GM04504 (cell line): ENCODE measurements around the gene AMFR.
"Not testable (repeated sequence)": the region's sequence is repeated elsewhere in the genome, so short reads cannot be mapped to it uniquely, and the experiment has no call there.

Experiments used
- DNase-seq: peaks from one replicate; pipeline ENCODE4 v3.0.0-alpha.2; 2012; ENCODE audit warnings: low read depth

AMFR gene

DNA sequence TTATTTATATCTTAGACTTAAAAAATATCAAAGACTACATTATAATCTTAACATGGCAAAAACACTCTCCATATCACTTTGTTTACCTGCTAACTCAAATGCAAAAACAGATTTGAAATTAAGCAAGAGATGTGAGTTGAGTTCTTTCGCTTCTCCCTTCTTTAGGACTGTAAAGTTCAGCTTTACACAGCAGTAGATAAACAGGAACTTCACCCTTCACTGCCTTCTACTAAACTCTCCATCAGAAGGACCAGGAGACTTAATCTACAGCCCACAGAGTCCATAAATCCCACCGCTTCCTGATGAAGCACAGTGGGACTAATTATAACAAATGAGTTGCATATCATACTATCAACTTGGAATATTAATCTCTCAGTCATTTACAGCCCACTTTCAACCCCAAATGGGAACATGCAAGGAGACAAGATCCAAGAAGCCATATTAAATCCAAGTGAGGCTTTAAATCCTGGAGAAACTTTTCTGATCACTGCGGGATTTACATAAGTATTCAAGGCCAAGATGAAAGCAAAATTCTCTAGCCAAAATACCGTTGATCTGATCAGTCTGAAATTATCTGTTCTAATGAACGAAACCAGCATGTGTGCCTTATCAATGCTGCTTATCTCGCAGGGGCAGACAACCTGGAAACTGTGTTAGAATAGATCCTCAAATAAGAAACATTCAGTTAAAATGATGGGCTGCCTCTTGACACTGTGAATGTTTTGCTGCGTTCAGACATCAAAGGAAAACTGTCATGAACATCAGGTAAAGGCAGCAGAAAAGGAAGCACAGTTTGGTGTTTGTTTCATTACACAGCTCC, 1.6 kb downstream of the AMFR start:
- no peak for DNase-seq

DNA sequence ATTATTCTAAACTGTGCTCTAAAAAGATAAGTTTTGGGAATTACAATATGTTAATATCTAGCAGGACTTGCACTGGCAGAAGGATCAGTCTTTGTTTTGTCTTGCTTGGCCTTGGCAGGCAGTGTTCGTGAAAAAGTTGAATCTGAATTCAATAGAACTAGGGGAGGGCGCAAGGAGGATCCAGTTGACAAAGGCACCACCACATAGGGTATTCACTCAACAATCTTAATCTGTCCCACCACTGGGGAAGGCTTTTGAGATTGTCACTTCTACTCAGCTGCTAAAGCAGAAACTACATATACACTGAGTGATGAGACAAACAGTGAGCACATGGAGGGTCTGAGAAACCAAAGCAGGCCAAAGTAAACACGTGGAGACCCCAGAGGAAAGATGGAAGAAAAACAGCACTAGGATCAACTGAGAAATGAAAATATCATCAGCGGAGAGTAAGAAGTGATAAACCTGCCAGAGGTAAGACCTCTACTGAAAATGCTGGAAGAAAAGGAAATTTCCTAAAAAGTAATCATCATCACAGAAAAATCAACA, 2.4 kb downstream of the AMFR start:
- no peak for DNase-seq

DNA sequence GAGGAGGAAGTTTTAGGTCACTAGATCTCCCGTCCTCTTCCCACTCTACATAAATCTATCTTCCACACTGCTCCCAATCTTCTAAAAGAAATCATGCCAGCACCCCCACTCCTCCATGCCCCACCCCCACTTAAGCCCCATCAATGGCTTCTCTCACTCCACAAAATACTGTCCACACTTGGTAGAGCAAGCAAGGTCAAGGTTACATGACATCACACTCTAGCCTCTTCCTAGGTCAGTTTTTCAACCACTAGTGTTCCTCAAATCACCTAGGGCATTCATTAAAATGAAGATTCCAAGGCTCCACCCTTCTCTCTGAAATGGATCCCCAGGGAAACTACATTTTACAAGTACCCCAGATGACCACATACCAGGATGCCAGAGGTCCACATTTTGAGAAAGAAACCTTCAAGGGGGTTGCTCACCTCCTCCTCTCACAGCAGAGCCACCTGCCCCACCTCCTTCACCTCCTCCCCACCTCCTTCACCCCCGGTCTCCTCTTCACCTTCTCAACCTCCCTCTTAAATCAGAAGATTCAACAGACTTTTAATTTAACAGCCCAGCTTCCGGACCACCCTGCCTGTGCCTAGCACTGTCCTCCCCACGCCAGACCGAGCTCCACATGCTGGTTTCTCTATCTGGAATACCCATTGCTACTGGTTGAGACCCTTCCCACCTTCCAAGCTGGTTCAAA, 3.2 kb downstream of the AMFR start:
- DNase-seq, result no peak

DNA sequence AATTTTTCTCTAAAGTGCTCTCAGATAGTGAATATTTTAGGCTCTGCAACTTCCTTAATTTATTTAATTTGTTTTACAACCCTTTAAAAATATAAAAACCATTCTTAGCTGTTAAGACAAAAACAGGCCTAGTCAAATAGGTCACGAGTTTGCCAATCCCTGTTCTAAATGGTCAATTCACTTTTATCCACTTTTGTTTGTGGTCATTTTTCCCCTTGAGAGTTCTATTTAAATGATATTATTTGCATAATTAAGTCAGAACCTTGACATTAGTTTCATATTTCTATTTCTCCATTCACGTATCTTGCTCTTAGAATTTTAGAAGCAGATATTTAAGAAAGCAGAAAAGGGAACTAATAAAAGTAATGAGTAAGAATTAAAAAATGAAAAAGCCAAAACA, 4.0 kb downstream of the AMFR start:
- DNase-seq, result no peak

DNA sequence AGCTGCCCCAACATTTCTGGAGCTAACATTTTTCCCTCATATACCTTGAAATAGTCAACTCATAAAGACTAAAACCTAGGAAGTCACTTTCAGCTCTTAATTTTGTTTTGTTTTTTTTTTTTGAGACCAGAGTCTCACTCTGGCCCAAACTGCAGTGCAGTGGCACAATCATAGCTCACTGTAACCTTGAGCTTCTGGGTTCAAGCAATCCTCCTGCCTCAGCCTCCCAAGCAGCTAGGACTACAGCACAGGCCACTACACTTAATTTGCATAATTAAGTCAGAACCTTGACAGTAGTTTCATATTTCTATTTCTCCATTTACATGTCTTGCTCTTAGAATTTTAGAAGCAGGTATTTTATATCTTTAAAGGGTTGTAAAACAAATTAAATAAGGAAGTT, 4.7 kb downstream of the AMFR start:
- DNase-seq, result no peak

DNA sequence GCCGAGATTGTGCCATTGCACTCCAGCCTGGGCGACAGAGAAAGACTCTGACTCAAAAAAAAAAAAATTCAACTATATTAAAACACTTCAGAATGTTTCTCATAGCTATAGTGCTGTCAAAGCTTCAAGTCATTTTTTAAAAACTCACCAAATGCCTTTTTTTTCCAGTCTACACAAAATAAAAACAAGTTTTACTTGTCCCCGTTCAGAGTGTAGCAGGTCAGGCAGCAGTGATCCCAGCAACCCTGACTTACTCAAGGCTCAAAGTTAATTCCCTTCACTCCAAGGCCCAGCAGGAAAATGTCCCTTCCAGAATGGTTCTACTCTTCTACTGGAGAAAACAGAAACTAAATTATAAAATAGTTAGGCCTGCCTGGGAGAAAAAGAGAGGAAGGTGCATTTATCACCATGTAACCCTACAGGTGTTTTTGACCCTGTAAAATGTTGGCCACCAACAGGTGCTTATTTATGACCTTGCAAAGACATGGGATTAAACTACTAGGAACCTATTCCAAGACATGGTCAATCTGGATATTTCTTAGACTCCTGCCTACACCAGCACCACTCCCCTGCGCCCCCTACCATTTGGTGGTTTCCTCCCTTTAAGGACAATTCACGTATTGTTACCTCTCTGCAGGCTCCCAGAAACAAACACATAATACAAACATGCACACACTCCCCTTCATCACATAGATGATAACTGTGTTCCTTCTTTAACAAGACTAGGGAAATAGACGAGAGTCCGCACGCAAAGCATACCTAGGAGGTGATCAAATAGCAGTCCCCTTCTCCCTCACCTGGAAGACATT, 5.4 kb downstream of the AMFR start:
- no peak for DNase-seq

DNA sequence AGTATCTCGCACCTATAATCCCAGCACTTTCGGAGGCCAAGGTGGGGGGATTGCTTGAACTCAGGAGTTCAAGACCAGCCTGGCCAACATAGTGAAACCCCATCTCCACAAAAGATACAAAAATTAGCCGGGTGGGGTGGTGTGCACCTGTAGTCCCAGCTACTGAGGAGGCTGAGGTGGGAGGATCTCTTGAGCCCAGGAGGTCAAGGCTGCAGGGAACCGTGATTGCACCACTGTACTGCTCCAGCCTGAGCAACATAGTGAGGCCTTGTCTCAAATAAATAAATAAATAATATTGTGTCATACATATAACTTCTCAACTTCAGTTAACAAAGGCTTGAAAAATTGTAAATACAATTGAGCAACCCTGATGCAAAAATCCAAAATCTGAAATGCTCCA, 8.2 kb downstream of the AMFR start:
- DNase-seq, result no peak

DNA sequence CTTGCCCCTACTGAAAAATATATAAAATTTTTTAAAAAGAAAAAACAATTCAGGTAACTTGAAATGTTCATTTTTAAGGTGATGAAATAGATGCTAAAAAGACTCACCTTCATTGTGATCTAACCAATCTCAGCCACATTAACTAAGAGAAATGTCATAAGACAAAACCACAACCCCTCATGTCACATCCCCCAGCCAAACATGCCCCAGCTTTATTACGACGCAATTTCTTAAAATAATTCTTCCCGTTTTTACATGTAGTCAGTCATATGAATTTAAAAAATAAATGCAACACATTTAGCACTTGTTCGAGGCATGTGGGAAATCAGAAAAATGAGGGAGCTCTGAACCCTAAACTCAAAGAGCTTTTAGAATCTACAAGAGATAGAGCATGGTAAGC, 9.5 kb downstream of the AMFR start:
- no peak for DNase-seq

DNA sequence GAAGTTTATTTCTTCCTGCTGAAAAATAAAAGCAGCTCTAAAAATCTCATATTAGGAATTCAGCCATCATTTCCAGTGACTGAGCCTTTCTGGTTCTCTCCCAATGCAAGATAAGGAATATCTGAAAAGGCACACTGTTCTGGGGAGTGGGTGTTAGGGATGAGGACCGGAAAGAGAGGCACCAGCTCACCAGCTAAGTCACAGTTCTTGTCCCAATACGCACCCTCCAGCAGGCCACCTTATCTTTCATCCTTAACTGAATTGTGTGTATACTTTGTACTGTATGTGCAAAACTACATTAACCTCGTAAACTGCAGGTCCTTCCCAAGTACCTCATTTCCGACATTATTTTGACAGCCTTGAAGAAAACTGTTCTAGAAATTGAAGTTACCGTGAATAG, 11.0 kb downstream of the AMFR start:
- DNase-seq, result no peak

DNA sequence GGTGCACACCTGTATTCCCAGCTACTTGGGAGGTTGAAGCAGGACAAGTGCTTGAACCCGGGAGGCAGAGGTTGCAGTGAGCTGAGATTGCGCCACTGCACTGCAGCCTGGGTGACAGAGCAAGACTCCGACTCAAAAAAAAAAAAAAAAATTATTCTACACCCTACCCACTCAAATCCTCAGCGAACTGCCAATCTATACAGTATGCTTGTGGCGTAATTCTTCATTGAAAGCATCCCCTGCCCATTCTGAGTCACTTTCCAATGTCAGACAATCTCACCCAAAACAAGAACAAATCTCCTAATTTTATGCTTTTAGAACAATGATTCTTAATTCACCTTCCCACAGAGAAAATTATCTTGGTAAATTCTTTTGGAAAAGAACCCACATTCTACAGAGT, 12.0 kb downstream of the AMFR start:
- DNase-seq, result no peak

DNA sequence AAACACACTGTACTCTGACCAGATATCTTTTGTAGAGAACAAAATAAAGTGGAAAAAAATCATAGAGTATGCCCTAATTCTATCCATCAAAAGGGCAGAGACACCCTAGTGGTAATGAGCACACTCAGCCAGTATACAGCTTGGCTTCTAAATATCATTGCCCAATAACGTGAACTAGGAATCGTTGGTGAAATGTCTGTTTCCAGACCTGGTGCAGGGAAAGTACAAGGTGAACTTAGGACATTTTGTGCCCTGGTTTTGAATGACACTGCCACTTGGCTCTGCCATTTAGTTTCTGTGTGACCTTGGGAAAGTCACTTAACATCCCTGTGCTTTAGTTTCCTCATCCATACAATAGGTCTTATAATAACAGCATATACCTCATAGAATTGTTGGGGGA, 13.7 kb downstream of the AMFR start:
- no peak for DNase-seq

DNA sequence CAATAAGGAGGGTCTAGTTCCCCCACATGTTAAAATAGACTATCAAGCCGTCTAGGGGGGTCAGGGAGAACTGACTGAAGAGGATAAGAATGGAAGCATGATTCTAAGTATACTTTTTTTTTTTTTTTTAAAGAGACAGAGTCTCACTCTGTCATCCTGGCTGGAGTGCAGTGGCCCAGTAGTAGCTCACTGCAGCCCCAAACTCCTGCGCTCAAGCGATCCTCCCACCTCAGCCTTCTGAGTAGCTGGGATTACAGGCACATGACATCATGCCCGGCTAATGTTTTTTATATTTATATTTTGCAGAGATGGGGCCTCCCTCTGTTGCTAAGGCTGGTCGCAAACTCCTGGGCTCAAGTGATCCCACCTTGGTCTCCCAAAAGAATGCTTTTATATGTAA, 14.2 kb downstream of the AMFR start:
- no peak for DNase-seq

DNA sequence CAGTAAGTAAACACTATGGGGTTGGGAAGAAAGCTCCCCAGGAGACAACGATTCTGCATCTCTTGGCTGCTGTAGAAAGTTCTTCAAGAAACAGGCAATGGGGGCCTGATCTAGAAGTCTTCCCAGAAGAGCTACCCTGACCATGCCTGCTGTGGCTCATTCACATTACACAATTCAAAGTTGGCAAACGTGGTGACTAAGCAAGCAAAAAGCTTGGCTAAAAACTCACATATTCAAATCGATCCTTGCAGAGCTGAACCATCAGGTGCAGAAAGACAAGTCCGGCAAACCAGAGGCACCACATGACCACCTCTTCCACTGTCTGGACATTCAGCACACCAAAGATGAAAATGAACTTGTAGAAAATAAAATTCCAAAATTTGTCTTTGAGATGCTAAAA, 16.1 kb downstream of the AMFR start:
- DNase-seq, result no peak

DNA sequence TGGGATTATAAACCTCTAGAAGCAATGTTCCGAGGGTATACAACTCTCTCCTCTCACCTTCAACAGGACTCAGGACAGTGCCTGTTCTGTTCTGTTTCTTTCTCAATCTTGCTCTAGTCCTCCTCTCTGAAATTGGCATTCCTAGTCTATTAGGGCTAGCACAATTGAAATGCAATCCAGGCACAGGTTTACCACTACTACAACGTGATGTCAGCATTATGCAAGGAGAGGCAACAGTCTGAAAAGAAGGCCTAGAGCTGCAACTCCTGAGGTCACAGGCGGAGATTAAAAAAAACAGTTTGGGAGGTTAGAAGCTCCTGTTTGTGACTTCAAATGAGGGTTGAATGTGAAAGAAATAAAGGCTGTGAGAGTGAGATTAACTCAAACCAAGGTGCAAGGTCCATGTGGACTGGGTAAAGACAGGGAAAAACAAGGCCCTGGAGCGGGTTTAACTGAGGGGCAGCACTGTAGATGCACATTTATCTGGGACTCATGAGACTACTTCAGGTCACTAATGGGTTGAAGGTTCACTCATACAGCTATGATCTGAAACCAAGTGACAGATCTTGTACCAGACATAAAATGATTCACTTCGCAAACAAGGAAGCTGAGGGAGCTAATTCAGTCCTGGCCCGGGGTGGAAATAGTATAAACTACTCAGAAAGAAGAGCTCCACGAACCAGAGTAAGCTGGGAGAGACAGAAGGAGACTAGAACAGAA, 16.8 kb downstream of the AMFR start:
- no peak for DNase-seq

DNA sequence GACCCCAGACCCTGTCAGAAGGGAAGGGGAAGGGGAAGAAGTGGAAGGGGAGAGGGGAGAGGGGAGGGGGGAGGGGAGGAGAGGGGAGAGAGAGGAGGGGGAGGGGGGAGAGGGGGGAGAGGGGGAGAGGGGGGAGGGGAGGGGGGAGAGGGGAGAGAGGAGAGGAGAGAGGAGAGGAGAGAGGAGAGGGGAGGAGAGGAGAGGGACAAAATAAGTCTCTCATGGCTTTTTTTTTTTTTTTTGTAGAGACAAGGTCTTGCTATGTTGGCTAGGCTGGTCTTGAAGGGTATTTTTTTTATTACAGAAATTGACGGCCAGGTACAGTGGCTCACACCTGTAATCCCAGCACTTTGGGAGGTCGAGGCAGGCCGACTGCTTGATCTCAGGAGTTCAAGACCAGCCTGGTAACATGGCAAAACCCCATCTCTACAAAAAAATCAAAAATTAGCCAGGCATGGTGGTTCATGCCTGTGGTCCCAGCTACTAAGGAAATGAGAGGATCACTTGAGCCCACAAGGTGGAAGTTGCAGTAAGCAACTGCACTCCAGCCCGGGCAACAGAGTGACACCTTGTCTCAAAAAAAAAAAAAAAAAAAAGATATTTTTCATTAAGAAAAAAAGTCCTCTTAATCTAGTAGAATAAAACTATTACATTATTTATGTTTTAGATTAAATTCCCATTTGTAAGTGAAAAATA, 19.2 kb downstream of the AMFR start:
- no peak for DNase-seq

DNA sequence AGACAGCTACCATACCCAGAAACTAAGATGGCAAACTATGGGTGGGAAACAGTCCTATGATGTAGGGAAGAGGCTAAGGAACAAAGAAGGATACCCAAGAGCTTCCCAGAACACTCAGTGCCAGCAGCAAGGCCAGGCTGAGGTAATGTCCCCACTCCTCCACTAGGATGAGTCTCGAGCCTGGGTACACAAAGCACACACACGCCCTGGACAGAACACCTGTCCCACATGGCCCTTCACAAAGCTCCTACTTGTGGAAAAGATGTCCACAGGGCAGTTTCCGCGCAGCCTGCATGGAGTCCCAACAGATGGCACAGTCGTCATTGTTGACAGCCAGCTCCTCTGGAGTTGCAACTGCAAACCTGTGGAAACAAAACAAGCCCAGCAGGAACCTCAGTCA, 23.9 kb downstream of the AMFR start:
- DNase-seq, result no peak

DNA sequence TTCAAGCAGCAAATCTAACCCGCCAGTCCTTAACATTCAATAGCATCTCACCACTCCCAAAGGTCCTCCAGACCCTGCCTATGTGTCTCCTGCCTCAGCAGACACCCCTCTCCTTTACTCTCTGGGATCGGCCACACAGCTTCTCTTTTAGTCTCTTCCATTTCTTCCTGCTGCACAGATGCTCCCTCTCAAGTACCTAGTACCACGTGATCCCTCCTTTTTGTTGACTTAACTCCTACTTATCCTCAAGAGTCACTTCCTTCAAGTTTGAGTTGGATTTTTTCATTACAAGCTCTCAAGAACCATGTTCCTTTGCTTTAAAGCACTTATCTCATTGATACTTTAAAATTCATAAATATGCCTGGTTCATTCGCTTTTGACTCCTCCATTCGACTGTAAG, 24.9 kb downstream of the AMFR start:
- no peak for DNase-seq

DNA sequence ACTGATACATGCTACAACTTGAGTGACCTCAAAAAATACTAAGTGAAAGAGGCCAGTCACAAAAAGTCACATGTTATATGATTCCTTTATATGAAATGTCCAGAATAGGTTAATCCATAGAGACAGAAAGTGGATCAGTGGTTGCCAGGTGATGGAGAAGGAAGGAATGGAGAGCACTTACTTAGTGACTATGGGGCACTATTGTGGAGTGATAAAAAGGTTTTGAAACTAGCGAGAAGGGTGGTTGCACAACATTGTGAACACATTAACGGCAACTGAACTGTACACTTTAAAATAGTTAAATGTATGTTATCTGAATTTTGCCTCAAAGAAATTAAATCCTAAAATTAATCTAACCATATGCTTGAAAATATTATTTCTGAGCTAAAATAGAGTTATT, 25.9 kb downstream of the AMFR start:
- DNase-seq, result no peak

DNA sequence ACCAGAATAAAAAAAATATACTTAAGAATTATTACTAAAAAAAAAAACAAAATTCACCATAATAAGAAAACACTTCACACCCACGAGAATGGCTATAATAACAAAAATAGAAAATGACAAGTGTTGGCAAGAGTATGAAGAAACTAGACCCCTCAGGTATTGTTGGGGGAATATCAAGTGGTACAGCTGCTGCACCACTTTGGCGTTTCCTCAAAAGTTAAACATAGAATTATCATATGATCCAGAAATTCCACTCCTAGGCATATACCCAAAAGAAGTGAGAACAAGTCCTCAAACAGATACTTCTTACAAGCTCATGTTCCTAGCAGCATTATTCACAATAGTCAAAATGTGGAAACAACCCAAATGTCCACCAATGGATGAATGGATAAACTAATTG, 26.3 kb downstream of the AMFR start:
- DNase-seq, result no peak

DNA sequence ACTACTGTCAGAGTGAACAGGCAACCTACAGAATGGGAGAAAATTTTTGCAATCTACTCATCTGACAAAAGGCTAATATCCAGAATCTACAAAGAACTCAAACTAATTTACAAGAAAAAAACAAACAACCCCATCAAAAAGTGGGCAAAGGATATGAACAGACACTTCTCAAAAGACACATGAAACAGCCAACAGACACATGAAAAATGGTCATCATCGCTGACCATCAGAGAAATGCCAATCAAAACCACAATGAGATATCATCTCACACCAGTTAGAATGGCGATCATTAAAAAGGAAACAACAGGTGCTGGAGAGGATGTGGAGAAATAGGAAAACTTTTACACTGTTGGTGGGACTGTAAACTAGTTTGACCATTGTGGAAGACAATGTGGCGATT, 28.6 kb downstream of the AMFR start:
- not testable (repeated sequence) for DNase-seq

DNA sequence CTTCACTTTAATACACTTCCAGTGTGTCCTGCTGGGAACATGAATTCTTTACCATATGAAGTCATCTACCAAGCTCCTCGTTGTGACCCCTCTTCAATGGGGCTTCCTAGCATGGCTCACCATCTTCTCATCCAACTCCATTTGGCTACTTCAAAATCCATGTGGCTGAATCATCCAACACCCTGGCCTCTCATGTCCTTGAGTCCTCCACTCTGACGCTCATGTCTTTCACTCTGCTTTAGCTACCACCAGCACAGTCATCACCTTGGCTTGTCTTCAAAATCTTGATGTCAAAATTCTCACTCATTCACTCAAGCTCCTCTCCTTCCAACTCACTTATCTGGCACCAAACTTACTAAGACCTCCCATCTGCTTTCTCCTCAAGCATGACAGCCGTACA, 35.8 kb downstream of the AMFR start:
- peak; percentile 94 for DNase-seq
